Activated CD4-positive, alpha-beta T cell treated with anti-CD3 and anti-CD28 coated beads, Interleukin-10, Interleukin-2, amounts not matched to agents 100 ng/mL and 50 ng/mL, durations not matched to agents 16 hours and 8 hours (primary cell): ENCODE results near the gene ACOX2.

Source experiments
- DNase-seq: peaks from one replicate; pipeline ENCODE4 v3.0.0-alpha.2; 2020

The ACOX2 gene

DNA sequence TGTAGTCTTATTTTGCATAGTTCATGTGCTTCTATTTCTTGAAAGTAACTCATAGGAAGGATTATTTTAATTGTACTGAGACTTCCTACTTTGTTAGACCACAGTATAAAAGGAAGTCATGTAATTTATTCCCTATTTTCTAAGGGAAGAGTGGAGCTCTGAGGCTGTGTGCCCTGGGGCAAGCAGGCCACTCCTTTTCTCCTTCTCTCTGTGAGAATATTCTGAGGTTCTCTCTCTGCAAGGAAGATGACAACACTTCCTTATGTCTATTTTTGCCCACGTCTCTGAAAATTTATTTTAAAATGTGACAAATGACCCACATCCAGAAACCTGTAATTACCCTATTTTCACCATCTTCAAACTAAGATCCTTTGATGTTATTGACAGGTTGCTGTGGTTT lies 34.1 kb downstream of the ACOX2 start:
- DNase-seq = no peak

DNA sequence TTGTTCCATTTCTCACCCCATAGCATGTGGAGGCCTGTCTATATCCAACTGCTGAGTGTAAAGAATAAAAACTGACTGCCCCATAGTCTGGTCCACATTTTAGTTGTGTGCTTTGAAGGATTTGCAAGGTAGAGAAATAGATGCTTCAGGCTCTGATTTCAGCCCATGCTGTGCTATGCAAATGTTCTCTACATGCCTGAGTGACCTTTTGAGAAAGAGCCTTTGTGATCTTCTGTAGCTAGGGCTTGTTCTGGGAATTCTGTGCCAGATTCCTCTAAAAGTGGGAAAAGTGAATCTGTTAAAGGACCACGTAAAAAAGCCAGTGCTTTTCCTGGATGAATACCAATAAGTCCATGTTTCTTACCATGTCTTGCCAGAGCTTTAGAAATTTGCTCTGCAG lies 39.9 kb downstream of the ACOX2 start:
- no peak for DNase-seq

DNA sequence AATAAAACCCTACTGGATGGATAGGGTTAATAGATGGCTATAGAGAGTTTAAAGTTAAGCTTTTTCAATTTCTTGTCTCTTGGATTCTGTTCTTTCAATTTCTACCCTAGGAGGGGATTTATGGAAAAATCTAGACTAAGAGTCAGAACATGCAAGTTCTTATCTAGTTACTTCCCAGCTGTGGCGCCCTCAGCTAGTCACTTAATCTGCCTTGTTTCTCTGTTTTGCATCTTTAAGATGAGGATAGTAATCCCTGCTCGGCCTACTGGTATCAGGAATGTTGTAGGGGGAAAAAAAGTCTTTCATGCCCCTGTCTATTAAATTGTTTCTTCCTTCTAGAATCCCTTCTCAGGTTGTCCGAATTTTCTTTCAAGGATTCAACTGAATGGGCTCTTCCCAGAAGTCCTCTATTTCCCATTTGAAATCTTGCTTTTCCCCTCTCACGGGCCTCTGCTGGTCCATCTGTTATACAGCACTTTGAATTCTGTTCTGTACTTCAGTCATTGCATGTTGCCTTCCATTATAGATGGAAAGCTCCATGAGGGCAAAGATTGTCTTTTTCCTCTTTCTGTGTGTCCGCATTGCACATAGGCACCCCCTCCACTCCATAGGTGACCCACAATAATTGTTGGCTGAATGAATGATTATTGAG lies 40.7 kb downstream of the ACOX2 start:
- DNase-seq = no peak

DNA sequence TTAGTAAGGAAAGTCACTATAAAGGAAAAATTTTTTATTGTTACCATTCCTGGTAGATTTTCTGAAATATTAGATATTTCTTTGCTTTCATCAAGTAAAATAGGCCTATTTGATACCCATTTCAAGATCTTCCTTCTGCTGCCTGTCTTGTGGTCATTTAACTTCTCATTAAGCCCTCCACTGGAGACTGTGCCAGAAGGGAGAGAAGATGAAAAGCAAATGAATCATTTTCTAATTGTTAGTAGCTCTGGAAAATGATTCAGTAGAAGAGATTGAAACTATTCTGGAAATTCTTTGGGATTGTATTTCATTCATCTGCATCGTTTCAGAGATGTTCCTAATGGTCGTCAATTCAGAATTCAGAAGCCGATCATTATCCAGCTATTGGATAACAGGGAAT lies 41.9 kb downstream of the ACOX2 start:
- DNase-seq = no peak

DNA sequence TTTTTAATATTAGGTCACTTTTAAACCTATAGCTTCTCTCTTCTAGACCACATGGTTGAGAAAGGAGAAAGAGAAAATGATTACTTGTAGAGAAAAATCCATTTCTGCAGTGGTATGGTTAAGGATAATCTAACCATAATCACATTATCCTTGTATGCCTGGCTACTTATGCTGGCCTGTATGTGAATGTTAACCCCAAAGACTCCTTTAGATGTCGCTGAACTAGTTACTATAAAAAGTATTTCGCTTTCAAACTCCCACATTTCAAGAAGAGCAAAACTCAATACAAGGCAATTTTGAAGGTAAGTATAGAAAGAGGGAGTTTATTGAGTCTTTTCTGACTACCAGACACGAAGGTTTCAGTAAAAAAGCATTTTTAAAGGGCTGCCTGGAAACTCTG lies 42.9 kb downstream of the ACOX2 start:
- DNase-seq = no peak

DNA sequence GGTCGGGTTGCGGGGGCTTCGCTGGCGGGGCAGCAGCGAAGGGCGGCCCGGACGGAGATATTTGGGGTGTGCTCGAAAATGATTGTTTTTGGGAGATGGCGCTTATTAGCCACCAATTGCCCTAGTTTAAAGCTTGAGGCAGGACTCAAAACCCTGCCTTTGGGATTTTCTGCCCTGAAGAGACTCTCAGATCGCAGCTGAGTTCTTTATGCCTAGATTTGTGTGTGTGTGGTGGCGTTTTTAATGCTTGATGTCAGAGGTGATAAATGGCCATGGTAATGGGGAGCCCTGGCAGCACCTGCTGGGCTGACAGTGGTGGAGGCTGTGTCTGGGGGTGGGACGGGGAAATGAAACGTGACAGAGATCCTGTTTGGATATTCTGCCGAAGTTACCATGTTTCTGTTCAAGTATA lies 44.5 kb downstream of the ACOX2 start:
- DNase-seq = peak; percentile 48

DNA sequence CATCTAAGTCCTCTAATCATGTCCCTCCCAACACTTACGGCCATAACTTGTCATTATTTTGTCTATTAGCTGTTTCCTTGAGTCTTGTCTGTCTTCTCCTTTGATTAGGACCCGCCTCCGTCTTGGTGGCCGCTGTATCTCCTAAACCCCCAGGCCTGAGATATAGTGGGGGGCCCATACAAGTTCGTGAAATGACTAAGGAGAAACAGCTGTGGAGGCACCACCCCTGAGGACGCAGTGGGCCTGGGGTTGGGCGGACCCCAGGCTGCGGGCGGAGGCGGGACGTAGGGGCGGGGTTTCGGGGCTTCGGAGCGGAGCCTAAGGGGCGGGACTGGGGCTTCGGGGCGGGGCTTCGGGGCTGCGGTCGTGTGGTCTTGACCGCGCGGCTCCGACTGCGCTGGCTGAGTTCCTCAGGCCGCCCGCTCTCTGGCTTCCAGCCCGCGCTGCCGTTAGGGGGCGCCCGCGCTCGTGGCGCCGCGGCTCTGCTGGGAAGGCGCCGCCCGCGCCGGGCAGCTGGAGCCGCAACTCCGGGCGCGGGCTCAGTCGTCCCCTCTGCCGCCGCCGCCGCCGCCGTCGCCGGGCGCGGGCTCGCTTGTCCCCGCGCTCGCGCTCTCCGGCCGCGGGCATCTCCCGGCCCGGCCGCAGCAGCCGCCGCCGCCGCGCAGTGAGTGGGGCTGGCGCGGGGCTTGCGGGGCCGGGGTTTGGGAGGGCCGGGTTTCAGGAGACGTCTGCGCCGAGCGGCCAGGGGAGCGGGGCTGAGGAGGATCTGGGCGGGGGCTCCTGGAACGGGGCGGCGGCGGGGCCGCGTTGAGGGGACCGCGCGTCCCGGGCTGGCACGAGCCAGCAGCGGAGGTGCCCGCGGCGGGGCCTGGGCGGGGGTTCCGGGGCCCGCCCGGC lies 45.2 kb downstream of the ACOX2 start, which contains the start of gene KCTD6:
Gene KCTD6 (plus strand): TSS at position 591 of the 897 bp plus-strand sequence. CDS start 6,660 bp downstream, outside the sequence.
- DNase-seq = peak; percentile 95

DNA sequence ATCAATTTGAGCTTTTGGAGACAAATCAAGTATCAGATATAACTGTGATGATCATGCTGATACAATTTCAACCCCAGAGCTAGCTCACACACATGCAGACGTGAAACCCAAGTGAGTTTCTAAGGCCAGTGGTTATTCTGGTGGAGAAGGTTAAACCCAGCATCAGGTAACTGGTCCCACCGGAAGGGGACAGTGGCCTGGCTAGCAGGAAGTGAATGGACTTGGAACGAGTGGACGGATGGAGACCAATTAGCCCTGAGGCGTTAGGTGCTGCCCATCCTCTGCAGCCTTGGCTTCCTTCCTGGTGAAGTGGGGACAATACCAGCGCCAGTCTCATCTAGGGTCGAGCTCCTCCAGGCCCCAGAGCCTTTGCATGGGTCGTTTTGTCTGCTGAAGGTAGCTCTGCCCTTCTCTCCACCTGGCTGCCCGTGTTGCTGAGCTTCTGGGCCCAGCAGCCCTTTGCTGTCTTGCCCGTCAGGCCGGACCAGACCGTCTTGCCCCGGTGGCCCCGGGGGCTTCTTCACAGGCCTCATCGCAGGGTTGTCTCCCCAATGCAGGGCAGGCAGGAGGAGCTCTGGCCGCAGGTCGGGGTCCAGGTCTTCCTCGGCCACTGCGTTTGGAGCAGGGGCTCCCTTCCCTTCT lies 46.0 kb downstream of the ACOX2 start:
- DNase-seq = no peak

DNA sequence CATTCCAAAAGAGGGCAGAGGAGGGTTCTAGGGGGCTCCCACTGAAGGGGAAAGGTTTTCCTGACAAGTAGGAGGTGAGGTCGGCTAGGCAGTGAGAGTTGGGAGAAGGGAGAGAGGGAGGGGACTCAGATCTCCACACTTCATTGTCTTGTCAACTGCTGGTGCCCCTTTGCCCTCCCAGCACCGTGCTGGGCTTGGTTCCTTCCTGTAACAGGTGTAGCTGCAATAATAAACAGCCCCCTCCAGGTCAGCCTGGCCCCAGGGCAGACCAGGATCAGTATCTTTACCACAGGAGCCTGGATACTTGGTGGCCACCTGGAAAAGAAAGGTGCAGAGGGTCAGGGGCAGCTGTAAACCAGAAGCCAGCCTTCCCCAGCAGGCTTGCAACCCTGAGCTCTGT lies 48.0 kb downstream of the ACOX2 start:
- no peak for DNase-seq

DNA sequence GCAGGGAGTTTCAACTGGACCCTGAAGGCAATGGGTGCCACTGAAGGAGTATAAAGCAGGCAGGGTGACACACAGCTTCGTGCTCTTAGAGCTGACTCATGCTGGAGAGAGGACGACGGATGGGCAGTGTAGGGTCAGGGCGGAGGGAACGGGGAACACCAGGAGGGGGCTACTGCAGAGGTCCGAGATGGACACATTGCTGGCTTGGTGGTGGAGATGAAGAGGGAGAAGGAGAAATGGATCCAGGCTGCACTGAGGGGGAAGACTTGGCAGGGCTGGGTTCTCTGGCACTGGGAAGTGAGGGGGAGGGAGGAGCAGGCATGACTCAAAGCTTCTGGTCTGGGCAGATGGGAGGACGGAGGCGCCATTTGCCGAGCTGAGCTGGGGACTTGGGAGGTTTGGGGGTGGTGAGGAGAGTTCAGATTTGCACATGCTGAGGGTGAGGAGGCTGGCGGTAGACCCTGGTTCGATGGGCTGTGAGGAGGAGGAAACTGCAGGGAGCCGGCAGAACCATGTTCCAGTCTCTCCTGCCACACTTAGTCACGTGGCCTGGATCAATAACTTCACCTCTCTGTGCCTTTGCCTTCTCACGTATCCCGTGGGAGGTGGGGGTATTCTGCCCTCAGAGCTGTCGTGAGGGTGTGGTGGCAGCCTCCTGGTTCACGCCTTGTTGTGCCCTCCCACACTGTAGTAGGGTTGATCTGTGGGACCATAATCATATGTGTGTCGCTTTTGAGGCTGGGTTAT lies 49.7 kb downstream of the ACOX2 start:
- no peak for DNase-seq

DNA sequence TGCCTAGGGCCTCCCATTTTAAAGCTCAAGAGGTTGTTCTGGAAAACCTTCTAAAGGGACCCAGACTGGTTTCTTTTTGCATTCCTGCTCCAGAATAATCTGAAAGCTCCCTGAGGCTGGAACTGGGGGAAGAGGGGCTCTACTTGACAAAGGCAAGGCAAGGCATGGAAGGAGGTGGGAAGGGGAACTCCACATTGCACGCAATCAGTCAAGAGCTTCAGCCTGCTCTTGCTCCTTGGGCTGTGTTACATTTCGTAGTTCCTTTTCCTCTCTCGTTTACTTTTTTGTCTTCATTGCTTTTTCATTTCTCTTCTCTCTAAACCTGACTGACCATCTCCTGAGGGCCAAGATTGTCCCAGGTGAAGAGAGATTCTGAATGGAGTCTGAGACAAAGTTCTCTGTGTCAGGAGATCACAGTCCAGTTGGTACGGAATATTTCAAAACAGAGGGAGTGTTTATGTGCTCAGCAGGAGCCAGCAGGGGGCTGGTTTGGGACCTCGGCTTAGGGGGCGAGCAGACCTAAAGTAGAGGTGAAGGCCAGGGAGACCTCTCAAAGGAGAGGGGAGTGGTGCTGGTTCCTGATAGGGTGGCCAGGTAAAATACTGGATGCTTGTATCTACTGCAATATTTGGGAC lies 51.1 kb downstream of the ACOX2 start:
- no peak for DNase-seq

DNA sequence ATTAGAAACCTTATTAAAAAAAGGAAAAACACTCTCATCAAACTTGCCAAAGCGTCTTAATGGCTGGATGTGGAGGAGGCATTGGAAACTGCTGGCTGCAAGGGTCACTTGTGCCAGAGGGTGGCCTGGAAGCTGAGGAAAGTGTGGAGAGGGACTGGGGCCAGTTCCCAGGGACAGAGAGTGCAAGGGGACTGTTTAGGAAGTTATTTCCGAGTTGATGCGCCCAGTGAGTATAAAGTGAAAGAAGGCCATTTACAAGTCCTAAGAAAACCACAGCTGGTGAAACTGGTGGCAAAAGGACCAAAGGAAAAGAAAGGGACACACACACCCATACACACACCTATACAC lies 52.3 kb downstream of the ACOX2 start:
- DNase-seq = no peak

DNA sequence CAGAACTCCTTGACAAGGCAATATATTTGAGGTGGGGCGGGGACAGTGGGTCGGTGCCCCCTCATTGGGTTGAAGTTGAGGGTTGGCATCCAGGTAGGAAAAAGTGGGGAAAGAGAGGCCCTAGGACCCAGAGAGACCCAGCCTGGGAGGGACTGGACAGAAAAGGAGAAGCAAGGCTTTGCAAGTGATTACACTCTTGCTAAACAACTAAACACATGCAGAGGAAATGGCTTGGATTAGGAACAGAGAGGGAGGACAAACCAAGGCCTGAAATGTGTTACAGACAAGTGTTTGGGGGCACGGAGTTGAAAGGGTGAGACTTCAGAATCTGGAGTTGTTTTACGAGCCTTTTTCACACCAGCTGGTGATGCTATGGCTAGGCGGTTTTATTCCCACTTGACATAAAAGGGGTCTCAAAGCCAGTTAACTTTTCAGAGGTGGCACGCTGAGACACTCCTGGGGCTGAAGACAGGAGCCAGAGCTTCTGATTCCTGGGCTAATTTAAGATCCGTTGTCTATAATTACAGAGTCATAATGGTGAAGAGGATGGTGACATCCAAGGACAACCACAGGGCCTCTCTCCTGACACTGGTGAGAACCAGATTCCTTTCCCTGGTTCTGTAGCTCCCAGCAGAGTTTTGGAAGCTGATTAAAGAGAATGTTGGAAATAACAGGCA lies 52.8 kb downstream of the ACOX2 start:
- no peak for DNase-seq

DNA sequence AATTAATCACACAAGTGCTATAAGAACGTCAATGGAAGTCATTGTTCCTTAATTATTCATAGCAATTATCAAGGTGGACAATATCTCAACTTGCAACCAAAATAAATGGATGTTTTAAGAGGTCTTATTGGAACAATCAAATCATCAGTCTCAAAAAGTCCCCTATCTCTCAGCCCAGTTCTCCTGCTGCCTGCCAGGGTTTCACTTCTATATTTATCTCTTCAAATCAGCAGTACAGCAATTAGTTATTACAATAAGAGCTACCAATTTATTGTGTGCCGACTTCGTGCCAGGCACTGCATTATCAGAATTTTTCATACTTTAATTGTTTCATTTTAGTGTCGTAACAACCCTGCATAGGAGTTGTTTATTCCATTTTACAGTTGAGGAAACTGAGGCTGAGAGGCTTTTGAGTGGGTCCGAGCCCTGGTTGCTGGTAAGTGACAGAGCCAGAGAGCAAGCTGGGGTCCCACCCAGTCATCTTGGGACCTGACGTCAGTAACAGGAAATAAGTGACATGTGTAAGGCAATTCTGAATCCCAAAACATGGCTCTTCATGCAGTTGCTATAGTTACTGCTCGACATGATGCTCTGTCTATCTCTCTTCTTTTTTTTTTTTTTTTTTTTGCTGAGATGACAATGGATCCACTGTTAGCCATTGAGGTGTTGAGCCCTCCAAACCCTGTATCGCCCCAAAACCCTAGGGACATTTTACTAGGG lies 53.9 kb downstream of the ACOX2 start:
- peak; percentile 58 for DNase-seq

DNA sequence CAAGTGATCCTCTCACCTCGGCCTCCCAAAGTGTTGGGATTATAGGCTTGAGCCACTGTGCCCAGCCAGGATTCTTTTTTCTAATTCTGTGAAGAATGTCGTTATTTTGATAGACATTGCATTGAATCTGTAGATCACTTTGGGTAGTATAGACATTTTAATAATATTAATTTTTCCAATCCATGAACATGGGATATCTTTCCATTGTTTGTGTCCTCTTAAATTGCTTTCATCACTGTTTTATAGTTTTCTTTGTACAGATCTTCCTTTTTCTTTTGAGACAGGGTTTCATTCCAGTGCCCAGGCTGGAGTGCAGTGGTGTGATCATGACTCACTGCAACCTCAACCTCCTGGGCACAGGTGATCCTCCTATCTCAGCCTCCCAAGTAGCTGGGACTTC lies 56.7 kb downstream of the ACOX2 start:
- DNase-seq = no peak

DNA sequence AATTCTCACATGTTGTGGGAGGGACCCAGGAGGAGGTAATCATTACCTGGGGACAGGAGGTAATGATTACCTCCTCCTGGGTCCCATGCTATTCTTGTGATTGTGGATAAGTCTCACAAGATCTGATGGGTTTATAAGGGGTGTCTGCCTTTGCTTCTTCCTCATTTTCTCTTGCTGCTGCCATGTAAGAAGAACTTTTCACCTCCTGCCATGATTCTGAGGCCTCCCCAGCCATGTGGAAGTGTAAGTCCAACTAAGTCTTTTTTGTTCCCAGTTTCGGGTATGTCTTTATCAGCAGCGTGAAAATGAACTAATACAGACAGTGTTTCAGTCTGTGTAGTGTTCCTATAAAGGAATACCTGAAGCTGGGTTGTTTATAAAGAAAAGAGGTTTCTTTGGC lies 58.2 kb downstream of the ACOX2 start:
- DNase-seq = no peak

DNA sequence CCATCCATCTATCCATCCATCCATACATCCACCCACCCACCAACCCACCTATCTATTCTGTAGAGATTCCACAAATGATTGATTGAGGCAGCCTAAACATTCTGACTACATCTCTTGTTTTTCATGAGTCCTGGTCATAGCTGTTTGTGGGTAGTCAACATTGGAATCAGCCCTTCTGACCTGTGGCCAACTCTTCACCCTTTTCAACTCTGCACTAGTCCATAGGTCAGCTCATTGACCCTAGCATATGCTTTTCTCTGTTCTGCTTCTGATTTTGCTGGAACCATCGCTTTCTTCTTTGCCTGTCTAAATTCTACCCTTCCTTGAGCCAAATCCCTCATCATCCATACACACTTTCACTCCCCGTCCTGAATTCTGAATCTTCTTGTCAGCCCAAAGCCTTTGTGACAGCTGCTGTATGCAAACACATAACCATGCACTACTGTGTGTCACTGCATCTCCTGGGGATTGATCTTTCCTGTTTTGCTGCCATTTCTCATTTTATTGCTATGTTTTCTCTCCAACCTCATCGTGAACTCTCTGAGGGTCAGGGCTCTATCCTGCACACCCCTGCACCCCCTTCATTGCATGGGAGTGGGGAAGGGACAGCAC lies 61.9 kb downstream of the ACOX2 start:
- DNase-seq = no peak

DNA sequence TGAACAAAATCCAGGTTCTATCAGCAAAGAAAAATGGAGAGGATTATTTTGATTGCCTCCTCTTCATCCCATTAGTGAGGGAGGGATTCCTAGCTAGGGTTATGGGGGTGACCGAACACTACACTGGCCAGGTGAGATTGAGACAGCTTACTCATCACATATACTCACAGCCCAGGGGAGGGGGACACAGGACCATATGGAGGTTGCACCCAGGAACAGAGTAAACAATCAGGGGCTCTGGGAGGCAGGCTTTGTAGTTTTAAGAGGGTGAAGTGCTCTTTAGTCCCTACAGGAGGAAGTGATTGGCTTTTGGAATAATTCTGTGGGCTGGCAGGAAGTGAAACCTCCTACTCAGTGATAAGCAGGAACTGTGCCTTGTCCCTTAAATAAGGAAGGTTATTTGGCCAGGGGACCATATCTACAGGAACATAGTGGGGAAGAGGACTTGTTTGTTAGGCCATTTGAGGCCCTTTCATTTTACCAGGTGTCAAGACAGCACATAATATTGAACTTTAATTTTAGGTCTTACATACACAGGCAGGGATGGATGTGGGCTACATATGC lies 62.6 kb downstream of the ACOX2 start:
- no peak for DNase-seq

DNA sequence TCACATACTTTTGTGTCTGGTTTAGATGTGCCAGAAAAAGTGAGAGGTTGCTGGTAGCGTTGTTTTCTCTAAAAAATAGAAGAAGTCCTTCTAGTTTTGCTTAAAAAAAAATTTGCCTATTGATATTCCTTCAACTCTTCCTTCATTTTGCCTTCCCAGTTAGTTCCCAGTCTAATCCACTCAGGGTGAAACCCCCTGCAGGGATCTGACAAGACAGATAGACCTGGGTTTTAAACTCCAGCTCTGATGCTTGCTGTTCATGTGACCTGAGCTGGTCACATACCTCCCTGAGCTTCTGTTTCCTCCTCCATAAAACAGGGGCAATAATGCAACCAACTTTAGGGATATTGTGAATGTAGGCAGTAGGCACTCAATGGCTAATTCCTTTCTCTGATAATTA lies 63.7 kb downstream of the ACOX2 start:
- no peak for DNase-seq

DNA sequence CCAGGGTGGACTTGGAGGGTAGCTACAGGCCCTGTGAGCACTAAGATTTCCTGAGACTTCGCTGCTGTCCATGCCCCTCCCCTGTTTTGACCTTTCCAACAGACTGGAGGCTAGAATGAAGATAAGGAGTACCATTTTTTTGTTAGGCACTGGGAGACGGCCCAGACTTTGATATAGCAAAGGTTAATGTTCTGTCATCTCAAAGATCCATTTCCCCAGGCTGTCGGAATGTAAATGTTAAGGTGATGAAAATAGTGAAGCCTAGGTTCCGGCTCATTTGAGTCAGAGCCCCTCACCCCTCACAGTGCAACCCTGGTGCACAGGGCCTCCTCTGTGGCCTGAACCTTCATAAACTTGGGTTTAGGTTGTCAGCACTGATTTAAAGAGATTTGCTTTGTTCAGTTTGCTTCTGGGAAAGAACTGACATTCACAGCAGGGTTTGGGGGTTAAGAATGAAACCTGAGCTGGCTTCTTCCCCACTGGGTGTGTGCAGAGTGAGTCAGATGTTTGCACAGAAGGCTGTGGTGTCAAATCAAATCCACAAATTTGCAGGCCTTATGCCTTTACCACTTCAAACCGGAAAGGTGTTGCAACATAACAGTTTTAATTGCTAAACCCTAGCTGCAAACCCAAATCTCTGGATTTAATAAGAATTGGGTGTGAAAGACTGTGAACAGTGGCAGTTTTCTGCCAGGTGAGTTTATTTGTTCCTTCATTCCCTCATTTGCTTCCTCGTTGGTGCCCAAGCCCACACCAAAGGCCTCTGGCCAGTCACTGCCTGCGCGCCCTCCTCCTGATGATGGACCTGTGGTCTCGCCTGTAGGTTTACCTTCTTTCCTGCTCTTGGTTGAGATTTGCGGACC lies 65.7 kb downstream of the ACOX2 start:
- DNase-seq = peak; percentile 98
